Left hindlimb (tissue), 1 donor: ENCODE data around the gene HOMEZ.
"Not testable (repeated sequence)": the region's sequence is repeated elsewhere in the genome, so short reads cannot be mapped to it uniquely, and the experiment has no call there.

Experiments
- DNase-seq: peaks from one replicate; pipeline ENCODE4 v3.0.0-alpha.2; 2018

HOMEZ gene

GRCh38 chr14:23275412-23275811 is 10.5 kb downstream of the HOMEZ start:
- no peak for DNase-seq

- no peak for DNase-seq
Measured at GRCh38 chr14:23269193-23269592, 16.7 kb downstream of the HOMEZ start.

- not testable (repeated sequence) for DNase-seq
Measured at GRCh38 chr14:23260849-23261248, 25.1 kb downstream of the HOMEZ start.

GRCh38 chr14:23259426-23259825 is 26.5 kb downstream of the HOMEZ start:
- DNase-seq = no peak

GRCh38 chr14:23258256-23258655 is 27.7 kb downstream of the HOMEZ start:
- DNase-seq = no peak

- no peak for DNase-seq
Measured at GRCh38 chr14:23252420-23253333, 33.3 kb downstream of the HOMEZ start.

- no peak for DNase-seq
Measured at GRCh38 chr14:23252006-23252405, 33.9 kb downstream of the HOMEZ start.

- DNase-seq = no peak
Measured at GRCh38 chr14:23249824-23250223, 36.1 kb downstream of the HOMEZ start.

- no peak for DNase-seq
Measured at GRCh38 chr14:23248601-23249000, 37.3 kb downstream of the HOMEZ start.

GRCh38 chr14:23245282-23245681 is 40.6 kb downstream of the HOMEZ start:
- DNase-seq = no peak

- DNase-seq = no peak
Measured at GRCh38 chr14:23243066-23243465, 42.9 kb downstream of the HOMEZ start.

GRCh38 chr14:23242076-23242475 is 43.9 kb downstream of the HOMEZ start:
- DNase-seq = no peak

GRCh38 chr14:23241061-23241715 is 44.7 kb downstream of the HOMEZ start:
- DNase-seq = not testable (repeated sequence)

GRCh38 chr14:23240661-23241060 is 45.3 kb downstream of the HOMEZ start:
- DNase-seq = no peak

GRCh38 chr14:23237772-23238594 is 47.9 kb downstream of the HOMEZ start, which contains the start of gene RNF212B:
Gene RNF212B, plus strand, starts transcription at chr14:23237936. Its CDS starts 2,410 bp downstream, at chr14:23240346.
- peak; percentile 92 for DNase-seq

GRCh38 chr14:23232241-23232808 is 53.6 kb downstream of the HOMEZ start:
- not testable (repeated sequence) for DNase-seq

- DNase-seq = no peak
Measured at GRCh38 chr14:23228812-23229211, 57.1 kb downstream of the HOMEZ start.

GRCh38 chr14:23227566-23227965 is 58.4 kb downstream of the HOMEZ start:
- DNase-seq = no peak

- DNase-seq = not testable (repeated sequence)
Measured at GRCh38 chr14:23224958-23225357, 61.0 kb downstream of the HOMEZ start.
